Measurements from ENCODE around the gene BMPR1A. TPM values are rescaled to one million over a fixed set of nuclear protein-coding genes. Genes with fewer than 3 reads are reported as not detected.
"Not testable (repeated sequence)": the region's sequence is repeated elsewhere in the genome, so short reads cannot be mapped to it uniquely, and the experiment has no call there.

The BMPR1A gene
- total and polyA plus RNA-seq, 4 donors = 2.2 to 16.0 (median 8.9) TPM

DNA sequence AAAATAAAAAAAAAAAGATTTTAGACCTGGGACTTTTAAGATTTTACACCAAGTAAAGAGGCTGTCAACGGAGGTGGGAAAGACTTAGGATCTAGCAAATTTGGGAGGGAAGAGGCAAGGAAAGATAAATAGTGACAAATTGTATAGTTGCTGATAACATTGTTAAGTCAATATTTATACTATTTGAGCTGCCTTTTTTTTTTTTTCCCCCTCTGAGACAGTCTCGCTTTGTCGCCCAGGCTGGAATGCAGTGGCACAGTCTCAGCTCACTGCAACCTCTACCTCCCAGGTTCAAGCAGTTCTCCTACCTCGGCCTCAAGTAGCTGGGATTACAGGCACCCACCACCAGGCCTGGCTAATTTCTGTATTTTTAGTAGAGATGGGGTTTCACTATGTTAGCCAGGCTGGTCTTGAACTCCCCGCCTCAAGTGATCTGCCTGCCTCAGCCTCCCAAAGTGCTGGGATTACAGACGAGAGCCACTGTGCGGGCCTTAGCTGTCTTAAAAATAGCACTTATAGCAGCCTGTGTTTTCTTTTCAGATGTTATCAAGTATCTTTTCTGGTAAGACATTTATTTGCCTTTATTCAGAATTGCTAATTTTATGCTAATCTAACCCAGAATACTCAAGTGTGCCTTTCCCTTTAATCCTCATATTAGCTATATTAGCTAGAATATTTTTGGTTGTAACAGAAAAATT is 106.5 kb downstream of the BMPR1A start:
- H3K27me3 ChIP-seq (ENCODE audit: control insufficient read depth in 4 of 4, insufficient read depth in 4 of 4, low read length in 3 of 4) = no peaks in the 10 kb centered on the region
- no peak for TF ChIP-seq RAD21 (IDR thresholded peaks at IDR 0.05)
- no peak for TF ChIP-seq JUND (IDR thresholded peaks at IDR 0.05)
- TF ChIP-seq YY1 (IDR thresholded peaks at IDR 0.05) = no peak
- TF ChIP-seq ZBTB33 (IDR thresholded peaks at IDR 0.05) = no peak
- TF ChIP-seq, protein P1, sequence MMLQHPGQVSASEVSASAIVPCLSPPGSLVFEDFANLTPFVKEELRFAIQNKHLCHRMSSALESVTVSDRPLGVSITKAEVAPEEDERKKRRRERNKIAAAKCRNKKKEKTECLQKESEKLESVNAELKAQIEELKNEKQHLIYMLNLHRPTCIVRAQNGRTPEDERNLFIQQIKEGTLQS (IDR thresholded peaks at IDR 0.05) = no peak
- TF ChIP-seq, protein P2, sequence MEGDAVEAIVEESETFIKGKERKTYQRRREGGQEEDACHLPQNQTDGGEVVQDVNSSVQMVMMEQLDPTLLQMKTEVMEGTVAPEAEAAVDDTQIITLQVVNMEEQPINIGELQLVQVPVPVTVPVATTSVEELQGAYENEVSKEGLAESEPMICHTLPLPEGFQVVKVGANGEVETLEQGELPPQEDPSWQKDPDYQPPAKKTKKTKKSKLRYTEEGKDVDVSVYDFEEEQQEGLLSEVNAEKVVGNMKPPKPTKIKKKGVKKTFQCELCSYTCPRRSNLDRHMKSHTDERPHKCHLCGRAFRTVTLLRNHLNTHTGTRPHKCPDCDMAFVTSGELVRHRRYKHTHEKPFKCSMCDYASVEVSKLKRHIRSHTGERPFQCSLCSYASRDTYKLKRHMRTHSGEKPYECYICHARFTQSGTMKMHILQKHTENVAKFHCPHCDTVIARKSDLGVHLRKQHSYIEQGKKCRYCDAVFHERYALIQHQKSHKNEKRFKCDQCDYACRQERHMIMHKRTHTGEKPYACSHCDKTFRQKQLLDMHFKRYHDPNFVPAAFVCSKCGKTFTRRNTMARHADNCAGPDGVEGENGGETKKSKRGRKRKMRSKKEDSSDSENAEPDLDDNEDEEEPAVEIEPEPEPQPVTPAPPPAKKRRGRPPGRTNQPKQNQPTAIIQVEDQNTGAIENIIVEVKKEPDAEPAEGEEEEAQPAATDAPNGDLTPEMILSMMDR (IDR thresholded peaks at IDR 0.05; ENCODE audit: low read depth, low read length, missing input control) = no peak
- TF ChIP-seq FOXA1 (IDR thresholded peaks at IDR 0.05) = no peak
- no peak for TF ChIP-seq TAF1 (conservative IDR thresholded peaks at IDR 0.05)
- TF ChIP-seq HNF4A (conservative IDR thresholded peaks at IDR 0.05) = no peak
- TF ChIP-seq GABPA (IDR thresholded peaks at IDR 0.05 in 1 of 2, conservative IDR thresholded peaks at IDR 0.05 in 1 of 2) = no peak
- no peak for TF ChIP-seq NR2F2 (IDR thresholded peaks at IDR 0.05)
- H3K4me1 ChIP-seq (ENCODE audit: control insufficient read depth in 4 of 4, insufficient read depth in 4 of 4, low read length in 3 of 4) = no peaks in the 10 kb centered on the region
- H3K27ac ChIP-seq (ENCODE audit: low read depth in 1 of 2, low read length in 2 of 2) = no peak overlapping the region
- no peak for DNase-seq (ENCODE audit: low spot score)
- no peak overlapping the region for H3K4me3 ChIP-seq (ENCODE audit: low read depth in 1 of 3, low read length in 3 of 3)
- no peaks in the 10 kb centered on the region for H3K9me3 ChIP-seq (ENCODE audit: control insufficient read depth in 4 of 4, low read length in 3 of 4)
- 86% methylated on average over 7 of the region's 7 CpGs for WGBS
- H3K9ac ChIP-seq (ENCODE audit: low read depth in 1 of 2, low read length in 2 of 2) = no peak overlapping the region
- H3K36me3 ChIP-seq (ENCODE audit: control insufficient read depth in 4 of 4, insufficient read depth in 3 of 4, low read depth in 1 of 4, low read length in 3 of 4) = peaks cover 0 to 2% (median 0%) of the 10 kb centered on the region in 4 donors

- DNase-seq (ENCODE audit: low spot score) = no peak
- H3K9me3 ChIP-seq (ENCODE audit: control insufficient read depth in 4 of 4, low read length in 3 of 4) = no peaks in the 10 kb centered on the region
- 84% methylated on average over 3 of the region's 3 CpGs for WGBS
- no peak overlapping the region for H3K4me3 ChIP-seq (ENCODE audit: low read depth in 1 of 3, low read length in 3 of 3)
- no peak for TF ChIP-seq JUND (IDR thresholded peaks at IDR 0.05)
- TF ChIP-seq RAD21 (IDR thresholded peaks at IDR 0.05) = no peak
- TF ChIP-seq HNF4A (conservative IDR thresholded peaks at IDR 0.05) = no peak
- no peak for TF ChIP-seq ZBTB33 (IDR thresholded peaks at IDR 0.05)
- no peak for TF ChIP-seq NR2F2 (IDR thresholded peaks at IDR 0.05)
- no peak for TF ChIP-seq FOXA2 (IDR thresholded peaks at IDR 0.05)
- TF ChIP-seq HNF4G (IDR thresholded peaks at IDR 0.05) = no peak
- TF ChIP-seq RXRA (IDR thresholded peaks at IDR 0.05) = no peak
- TF ChIP-seq, protein P1 (IDR thresholded peaks at IDR 0.05) = no peak
- no peak for TF ChIP-seq EGR1 (IDR thresholded peaks at IDR 0.05; ENCODE audit: low read depth in 2 of 2)
- no peak for TF ChIP-seq YY1 (IDR thresholded peaks at IDR 0.05)
- H3K9ac ChIP-seq (ENCODE audit: low read depth in 1 of 2, low read length in 2 of 2) = no peak overlapping the region
- H3K27ac ChIP-seq (ENCODE audit: low read depth in 1 of 2, low read length in 2 of 2) = no peak overlapping the region
- H3K4me1 ChIP-seq (ENCODE audit: control insufficient read depth in 4 of 4, insufficient read depth in 4 of 4, low read length in 3 of 4) = no peaks in the 10 kb centered on the region
- no peaks in the 10 kb centered on the region for H3K27me3 ChIP-seq (ENCODE audit: control insufficient read depth in 4 of 4, insufficient read depth in 4 of 4, low read length in 3 of 4)
- peaks cover 0 to 2% (median 0%) of the 10 kb centered on the region in 4 donors for H3K36me3 ChIP-seq (ENCODE audit: control insufficient read depth in 4 of 4, insufficient read depth in 3 of 4, low read depth in 1 of 4, low read length in 3 of 4)
Observed at GRCh38 chr10:86863484-86863842, 107.0 kb downstream of the BMPR1A start.

GRCh38 chr10:86865011-86865811 is 108.8 kb downstream of the BMPR1A start:
- not testable (repeated sequence) for H3K36me3 ChIP-seq (ENCODE audit: control insufficient read depth in 4 of 4, insufficient read depth in 3 of 4, low read depth in 1 of 4, low read length in 3 of 4); H3K4me3 ChIP-seq (ENCODE audit: low read depth in 1 of 3, low read length in 3 of 3); H3K9ac ChIP-seq (ENCODE audit: low read depth in 1 of 2, low read length in 2 of 2); H3K9me3 ChIP-seq (ENCODE audit: control insufficient read depth in 4 of 4, low read length in 3 of 4); H3K27ac ChIP-seq (ENCODE audit: low read depth in 1 of 2, low read length in 2 of 2); DNase-seq (ENCODE audit: low spot score); H3K27me3 ChIP-seq (ENCODE audit: control insufficient read depth in 4 of 4, insufficient read depth in 4 of 4, low read length in 3 of 4); H3K4me1 ChIP-seq (ENCODE audit: control insufficient read depth in 4 of 4, insufficient read depth in 4 of 4, low read length in 3 of 4)
- WGBS = 93% methylated on average over 11 of the region's 11 CpGs
